ENCODE data around the gene MACROD1.

The MACROD1 gene

GRCh38 chr11:64008914-64009633 lies 156.8 kb downstream of the MACROD1 start:
- DNase-seq, result no peak

- no peak for DNase-seq
These were observed 157.5 kb downstream of the MACROD1 start for GRCh38 chr11:64008283-64008913.

GRCh38 chr11:64007629-64008282 lies 158.2 kb downstream of the MACROD1 start:
- DNase-seq, result no peak

DNA sequence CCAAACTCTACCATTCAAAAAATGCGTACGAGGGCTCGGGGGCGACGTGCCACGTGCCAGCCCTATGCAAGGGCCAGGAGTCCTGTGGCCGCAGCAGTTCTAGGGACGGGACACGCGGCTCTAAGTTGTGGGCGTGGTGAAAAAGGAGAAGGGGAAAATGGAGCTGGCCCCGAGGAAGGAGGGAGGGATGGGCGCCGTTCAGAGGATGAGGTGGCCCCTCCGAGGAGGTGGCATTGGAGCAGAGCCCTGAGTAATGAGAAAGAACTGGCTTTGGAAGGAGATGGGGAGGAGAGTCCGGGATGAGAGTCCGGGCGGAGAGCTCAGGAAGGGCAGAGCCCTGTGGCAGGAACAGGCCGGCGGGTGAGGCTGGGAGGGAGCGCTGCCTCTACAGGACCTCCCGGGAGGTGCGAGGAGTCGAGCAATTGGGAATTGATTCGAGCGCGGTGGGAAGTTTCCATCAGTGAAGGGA lies 158.7 kb downstream of the MACROD1 start:
- DNase-seq, result no peak

- DNase-seq, result no peak
These were observed 159.5 kb downstream of the MACROD1 start for GRCh38 chr11:64006398-64006797.

DNA sequence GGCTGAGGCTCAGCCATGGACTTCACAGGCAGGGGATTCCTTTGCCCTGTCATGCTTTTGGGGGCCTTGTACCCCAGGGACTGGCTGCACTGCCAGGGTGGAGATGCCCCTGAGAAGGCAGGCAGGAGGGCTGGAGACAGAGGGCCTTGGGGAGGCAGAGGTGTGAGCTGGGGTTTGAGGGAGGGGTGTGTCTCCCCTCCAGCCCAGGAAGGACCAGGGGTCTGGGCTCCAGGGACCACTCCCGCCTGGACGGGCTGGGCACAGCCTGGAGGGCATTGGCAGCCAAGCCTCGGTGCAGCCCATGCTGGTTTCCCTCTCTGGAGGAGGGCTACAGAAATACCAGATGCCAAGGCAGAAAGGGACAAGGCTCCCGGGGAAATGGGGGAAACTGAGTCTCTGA lies 160.2 kb downstream of the MACROD1 start:
- DNase-seq, result no peak

DNA sequence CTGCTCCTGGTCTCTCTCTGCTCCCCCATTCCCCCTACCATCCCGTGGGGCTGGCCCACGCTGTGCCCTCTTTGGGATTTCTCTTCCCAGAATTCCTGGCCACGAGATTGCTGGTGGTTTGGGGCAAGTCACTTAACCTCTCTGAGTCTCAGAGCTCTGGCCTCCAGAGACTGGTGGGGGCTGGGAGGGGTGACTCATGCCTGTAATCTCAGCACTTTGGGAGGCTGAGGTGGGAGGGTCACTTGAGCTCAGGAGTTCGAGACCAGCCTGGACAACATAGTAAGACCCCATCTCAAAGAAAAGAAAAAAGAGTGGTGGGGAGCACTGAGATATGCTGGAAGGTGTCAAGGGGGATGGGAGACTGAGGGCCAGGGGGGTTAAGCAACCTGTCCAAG lies 161.3 kb downstream of the MACROD1 start:
- DNase-seq, result no peak

- DNase-seq, result no peak
These were observed 161.9 kb downstream of the MACROD1 start for GRCh38 chr11:64003807-64004589.

DNA sequence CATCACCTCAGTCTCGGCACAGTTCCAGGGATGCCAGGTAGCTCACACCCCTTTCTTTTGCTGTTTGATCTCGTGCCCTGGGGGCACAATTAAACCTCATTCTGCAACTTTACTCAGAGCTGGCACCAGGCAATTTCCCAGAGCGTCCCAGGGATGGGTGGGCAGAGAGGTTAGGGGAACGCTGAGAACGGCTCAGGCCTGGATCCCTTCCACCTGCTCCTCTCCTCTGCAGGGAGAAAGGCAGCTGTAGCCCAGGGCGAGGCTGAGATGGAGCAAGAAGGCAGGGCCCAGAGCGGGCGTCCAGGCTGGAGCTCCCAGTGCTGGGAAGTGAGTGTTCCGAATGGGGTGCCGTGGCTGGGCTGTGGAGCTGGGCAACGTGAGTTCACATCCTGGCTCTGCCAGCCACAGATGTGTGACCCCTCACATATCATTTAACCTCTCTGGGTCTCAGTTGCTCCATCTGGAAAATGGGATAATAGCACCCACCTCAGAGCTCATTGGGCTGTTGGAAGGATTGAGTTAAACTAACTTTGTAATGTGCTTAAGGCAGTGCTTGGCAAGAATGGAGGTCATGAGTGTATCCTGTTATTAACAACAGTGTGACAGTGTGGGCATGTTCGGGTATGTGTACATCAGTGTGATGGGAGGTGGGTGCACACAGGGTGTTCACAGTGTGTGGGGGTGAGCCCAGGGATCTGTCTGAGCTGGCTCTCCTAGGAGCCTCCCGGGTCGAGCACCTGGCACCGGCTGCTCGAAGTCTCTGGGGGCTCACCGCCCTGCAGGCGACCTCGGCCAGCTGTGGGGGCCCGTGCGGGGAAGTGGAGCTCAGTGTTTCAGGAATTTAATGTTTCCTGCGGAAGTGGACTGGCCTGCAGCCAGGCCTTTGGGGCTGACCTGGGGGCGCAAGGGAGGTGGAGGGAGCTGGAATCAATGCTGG lies 164.2 kb downstream of the MACROD1 start:
- DNase-seq, result no peak

DNA sequence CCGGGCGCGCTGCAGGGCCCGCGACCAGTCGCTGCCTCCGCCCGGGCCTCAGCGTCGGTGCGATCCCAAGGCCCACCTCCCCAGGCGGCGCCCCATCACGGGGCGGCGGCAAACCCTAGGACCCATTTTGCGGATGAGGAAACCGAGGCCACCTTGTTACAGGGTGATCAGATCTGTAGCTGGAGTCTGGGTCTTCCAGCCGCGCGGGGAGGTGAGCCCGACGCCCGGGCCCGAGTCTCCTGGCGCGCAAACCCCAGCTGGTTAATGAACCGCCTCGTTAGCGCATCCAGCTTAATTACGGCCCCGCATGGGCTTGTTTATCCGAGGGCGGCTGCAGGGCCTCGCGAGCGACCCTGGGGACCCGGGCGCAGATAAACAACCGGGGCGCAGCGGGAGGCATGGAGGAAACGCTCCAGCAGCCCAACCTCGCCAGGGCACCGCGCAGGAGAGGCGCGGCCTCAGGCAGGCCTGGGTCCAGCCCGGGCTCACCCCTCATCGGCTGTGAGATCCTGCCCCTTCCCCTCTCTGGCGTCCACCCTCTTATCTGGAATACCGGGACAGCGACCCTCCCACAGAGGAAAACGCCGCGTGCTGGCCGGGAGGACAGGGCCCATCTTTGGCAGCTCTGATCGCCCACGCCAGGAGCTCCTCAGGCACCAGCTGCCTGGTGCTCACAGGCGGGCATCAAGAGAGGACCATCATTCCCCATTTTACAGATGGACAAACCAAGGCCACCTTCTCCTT lies 165.0 kb downstream of the MACROD1 start:
- DNase-seq, result no peak

DNA sequence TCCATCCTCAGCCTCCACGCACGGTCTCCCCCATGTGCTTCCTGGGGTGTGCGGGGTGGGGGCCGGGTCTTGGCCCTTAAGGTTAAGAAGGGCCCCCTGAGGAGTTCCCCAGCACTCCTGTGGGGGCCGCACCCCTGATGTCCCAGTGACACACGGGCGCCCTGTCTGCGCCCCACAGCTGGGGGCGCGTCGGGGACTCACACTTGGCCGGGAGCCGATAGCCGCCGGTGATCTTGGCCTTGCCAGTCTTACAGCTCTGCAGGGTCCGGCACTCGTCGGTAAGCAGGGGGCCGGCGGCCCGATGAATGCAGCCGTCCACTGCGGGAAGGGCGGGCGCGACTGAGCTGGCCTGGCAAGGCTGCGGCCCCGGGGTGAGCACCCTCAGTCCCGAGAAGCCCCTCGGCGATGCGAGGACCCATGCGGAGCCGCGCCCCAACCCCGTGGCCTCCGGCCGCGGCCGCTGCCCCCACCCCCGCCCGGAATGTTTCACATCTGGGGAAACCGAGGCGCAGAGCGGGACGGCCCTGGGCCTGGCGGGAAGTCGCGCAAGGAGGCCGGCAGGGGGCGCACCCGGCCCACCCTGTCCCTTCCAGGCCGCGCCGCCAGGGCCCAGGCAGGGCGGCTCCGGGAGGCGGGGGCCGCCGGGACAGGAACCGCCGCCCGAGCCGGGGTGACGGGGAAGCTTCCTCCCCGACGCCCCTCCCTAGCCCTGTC lies 165.7 kb downstream of the MACROD1 start:
- peak; percentile 44 to 65 for DNase-seq

DNA sequence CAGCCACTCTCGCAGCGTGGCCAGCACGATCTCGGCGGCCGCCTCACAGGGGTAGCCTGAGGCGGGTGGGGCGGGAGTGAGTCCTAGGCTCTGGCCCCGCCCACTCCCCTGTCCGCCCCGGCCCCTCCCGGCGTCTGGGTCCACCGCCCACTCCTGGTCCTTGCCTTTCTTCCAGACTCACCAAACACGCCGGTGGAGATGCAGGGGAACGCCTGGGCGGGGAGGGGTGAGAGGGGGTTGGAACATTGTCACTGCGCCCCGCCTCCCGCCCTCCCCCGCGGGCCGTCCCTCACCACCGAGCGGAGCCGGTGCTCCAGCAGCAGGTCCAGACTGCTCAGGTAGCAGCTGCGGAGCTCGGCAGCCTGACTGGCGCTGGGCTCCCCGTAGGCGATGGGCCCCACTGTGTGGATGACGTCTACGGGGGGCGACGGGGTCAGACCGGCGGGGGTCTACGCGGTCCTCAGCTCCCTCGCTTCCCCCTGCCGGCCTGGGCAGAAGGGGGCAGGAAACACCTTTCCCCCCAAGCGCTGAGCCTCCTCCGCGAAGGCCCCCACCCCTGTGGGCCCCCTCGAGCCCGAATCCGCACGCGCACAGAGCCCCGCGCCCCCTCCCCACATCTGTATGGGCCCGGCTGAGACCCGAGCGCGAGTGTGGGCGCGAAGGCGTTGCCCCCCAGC lies 166.4 kb downstream of the MACROD1 start:
- DNase-seq, result peak; percentile 53 to 74

DNA sequence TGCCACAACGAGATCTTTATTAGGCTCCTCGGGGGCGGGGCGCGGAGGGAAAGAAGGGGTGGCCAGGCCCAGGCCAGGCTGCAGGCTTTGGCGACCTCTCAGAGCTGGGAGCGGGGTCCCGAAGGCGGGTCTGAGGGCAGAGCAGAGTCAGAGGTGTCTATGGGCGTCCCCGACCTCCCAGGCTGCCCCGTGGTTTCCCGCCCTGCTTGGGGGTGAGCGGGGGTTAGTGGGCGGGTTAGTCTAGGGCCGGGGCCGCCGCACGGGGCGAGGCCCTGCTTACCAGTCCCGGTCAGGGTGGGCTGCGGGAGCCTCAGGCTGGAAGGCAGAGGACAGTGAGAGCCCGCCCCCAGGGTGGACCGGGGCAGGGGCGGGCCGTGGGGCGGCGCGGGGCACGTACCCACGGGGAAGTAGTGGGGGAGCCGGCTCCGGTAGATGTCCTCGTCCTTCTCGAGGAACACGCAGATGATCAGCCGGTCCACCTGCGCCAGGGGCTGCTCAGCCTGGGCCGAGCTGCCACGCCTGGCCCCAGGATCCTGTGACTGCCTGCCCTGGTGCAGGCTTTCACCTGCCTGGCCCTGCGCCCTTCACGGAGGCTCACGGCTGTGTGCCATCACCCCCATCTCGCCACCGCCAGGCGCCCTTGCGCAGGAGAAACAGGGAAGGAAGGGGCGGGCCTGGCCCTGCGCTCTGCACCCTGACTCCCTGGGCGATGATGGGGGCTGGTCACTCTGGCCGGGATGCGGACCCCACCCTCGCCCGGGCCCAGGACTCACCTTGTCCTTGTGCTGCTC lies 167.2 kb downstream of the MACROD1 start:
- peak; percentile 40 to 60 for DNase-seq

DNA sequence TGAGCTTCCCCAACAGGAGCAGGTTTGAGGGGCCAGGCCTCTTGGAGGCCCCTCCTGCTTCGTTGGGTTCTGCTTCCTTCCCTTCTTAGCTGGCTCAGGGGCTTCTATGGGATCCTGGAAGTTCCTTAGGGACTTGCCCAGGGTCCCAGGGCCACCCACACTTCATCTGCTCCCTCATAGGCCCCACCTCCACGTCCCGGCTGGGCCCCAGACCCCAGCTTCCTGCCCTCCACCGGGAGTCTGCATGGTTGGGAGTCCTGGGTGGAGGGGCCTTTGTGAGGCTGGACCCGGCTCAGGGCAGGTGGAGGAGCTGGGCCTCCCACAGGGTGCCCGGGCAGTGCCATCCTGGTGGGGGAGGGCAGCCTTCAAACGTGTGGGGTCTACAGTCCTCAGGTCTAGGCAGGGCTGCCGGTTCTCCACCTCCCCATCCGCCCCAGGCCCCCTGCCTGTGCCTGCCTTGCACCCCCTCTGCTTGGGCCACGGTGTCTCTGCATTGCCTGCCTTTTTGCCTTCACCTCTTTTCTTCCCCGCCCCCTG lies 168.0 kb downstream of the MACROD1 start:
- no peak for DNase-seq

DNA sequence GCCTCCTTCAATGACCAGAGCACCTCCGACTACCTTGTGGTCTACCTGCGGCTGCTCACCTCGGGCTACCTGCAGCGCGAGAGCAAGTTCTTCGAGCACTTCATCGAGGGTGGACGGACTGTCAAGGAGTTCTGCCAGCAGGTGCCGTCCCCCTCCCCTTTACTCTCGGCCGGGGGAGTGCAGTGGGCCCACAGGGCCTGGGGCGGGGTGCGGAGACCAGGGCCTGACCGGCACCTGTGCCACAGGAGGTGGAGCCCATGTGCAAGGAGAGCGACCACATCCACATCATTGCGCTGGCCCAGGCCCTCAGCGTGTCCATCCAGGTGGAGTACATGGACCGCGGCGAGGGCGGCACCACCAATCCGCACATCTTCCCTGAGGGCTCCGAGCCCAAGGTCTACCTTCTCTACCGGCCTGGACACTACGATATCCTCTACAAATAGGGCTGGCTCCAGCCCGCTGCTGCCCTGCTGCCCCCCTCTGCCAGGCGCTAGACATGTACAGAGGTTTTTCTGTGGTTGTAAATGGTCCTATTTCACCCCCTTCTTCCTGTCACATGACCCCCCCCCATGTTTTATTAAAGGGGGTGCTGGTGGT lies 168.7 kb downstream of the MACROD1 start:
- DNase-seq, result no peak

DNA sequence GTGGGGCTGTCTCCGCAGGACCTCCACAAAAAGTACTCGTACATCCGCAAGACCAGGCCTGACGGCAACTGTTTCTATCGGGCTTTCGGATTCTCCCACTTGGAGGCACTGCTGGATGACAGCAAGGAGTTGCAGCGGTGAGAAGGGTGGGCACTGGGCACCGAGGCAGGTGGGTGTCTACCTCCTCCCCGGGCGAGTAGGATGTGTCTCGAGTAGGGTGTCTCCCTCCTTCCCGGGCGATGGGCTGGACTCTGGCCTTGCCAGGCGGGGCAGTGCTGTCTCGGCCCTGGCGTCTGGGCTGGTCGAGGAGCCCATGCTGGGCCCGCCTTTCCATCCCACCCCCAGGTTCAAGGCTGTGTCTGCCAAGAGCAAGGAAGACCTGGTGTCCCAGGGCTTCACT lies 169.4 kb downstream of the MACROD1 start:
- DNase-seq, result no peak

DNA sequence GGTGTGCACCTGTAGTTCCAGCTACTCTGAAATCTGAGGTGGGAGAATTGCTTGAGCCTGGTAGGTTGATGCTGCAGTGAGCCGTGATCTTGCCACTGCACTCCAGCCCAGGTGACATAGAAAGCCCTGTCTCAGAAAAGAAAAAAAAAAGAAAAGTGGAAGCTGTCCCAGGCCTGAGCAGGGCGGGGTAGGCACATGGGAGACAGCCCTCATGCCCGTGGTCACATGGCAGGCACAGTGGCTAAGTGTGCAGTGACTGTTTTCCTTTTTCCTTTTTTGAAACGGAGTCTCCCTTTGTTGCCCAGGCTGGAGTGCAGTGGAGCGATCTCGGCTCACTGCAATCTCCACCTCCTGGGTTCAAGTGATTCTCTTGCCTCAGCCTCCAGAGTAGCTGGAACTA lies 171.9 kb downstream of the MACROD1 start:
- no peak for DNase-seq

- no peak for DNase-seq
These were observed 172.8 kb downstream of the MACROD1 start for GRCh38 chr11:63993100-63993499.

DNA sequence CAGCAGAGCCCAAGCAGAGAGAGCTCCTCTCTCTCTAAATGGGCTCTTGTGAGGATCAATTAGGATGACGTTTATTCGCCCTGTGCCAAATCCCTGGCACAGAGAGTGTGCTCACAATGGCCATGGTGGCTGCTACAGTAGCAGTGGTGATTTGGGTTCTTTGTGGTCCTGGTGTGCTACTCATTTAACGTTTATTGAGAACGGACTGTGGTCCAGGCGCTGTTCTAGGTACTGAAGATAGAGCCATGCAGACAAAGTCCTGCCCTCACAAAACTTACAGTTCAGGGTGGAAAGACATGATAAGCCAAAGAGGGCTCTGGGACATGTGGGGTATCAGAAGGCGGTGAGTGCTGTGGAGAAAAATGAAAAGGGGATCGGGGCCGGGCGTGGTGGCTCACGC lies 174.4 kb downstream of the MACROD1 start:
- DNase-seq, result no peak

Data from NCI-H1930 (cell line).